Epithelial cell of proximal tubule (primary cell): Measurements from ENCODE around the gene NRXN3. TPM values are rescaled to one million over a fixed set of nuclear protein-coding genes. Genes with fewer than 3 reads are reported as not detected.

Experiments
- DNase-seq: peaks from one replicate; pipeline ENCODE4 v3.0.0-alpha.2; 2011; ENCODE audit warnings: low read depth
- H3K4me3 ChIP-seq: 2 replicates; pipeline ENCODE4 v1.5.1; 2011; ENCODE audit warnings: low read depth, mild to moderate bottlenecking, low read length
- total RNA-seq: library from RNA; depleted of rRNA; stranded (reverse); fragments of >200 nt; gene quantifications from 2 replicates; pipeline ENCODE4 v1.2.3, GENCODE V29; 2015
- TF ChIP-seq, protein P1 (sequence below): conservative IDR thresholded peaks from 2 replicates; pipeline ENCODE4 v1.5.1; 2012; ENCODE audit warnings: low read depth, mild to moderate bottlenecking, low read length

Gene NRXN3
- total RNA-seq, 1 donor from 2014 or later: 1.2 TPM

DNA sequence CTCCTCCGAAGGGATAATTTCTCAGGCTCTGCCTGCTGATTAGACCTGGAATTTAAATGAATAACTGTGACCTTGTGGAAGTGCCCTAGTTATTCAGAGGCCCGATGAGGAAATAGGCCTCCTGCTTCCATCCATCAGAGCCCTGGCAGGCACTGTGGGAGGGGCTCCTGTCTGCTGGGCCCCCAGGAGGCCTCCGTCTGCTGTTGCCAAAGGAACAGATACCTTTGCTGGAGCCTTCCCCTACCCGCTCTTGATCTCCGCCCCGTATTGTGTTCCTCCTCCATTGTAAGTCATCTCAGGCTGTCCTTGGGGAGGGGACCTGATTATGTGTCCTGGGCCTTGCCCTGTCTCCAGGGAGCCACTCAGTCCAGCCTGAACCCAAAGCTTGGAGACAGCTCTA is 112.3 kb downstream of the NRXN3 start:
- no peak for DNase-seq
- TF ChIP-seq, protein P1, sequence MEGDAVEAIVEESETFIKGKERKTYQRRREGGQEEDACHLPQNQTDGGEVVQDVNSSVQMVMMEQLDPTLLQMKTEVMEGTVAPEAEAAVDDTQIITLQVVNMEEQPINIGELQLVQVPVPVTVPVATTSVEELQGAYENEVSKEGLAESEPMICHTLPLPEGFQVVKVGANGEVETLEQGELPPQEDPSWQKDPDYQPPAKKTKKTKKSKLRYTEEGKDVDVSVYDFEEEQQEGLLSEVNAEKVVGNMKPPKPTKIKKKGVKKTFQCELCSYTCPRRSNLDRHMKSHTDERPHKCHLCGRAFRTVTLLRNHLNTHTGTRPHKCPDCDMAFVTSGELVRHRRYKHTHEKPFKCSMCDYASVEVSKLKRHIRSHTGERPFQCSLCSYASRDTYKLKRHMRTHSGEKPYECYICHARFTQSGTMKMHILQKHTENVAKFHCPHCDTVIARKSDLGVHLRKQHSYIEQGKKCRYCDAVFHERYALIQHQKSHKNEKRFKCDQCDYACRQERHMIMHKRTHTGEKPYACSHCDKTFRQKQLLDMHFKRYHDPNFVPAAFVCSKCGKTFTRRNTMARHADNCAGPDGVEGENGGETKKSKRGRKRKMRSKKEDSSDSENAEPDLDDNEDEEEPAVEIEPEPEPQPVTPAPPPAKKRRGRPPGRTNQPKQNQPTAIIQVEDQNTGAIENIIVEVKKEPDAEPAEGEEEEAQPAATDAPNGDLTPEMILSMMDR: no peak
- no peak overlapping the region for H3K4me3 ChIP-seq

DNA sequence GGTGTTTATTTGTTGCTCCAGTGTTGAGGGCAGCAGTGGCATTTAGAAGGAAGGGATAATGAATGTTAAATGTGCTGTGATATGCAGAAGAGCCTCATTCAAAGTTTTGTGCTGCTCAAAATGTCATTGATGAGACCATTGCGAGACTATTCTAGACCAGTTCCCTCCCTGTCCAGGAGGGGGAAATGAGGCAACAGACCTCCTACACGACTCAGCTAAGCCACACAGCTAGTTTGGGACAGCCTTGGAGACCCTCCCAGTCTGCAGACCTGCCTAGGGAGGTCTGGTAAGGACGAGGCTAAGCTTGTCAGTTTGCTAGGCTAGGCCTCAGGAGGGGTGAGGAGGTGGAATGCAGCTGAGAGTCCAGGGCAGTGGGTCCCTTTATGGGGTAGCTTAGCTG is 116.0 kb downstream of the NRXN3 start:
- TF ChIP-seq, protein P1: peak; percentile 14
- H3K4me3 ChIP-seq: no peak overlapping the region
- DNase-seq: no peak

DNA sequence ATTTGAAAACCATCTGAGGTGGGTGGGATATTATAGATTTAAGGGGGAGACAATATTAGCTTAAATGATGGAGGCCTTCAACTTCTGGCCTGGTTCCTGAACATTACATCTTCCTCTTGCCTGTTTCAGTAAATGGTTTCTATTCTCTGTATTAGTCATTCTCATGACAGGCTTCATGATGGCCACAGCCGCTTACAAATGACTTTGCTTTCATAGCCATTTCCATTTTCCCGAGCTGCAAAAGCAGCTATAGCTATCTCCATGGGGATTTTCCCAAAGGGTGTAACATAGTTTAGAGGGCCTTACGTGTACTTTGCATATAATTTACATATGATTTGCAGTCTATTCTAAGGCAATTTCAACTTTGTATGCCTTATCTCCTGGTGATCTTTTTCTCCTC is 121.8 kb downstream of the NRXN3 start:
- H3K4me3 ChIP-seq: no peak overlapping the region
- no peak for DNase-seq
- TF ChIP-seq, protein P1: no peak

DNA sequence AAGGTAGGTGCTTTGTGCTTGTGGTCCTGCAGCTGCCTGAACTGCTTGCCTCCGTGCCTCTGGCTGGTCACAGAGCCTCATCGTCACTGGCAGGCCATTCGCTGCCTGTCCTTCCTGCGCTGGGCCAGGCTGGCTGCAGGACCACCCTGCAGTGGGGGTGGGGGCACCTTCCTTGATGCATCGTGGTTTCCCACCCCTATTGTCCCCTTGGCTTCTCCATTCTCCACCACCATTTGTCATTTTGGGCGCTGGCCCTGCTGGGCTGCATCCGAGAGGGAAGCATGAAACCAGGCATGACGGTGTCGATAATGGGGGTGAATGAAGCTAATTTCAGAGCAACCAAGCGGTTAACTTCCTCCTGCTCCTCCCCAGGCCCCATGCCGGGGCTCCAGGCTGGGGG is 127.7 kb downstream of the NRXN3 start:
- DNase-seq: no peak
- H3K4me3 ChIP-seq: no peak overlapping the region
- TF ChIP-seq, protein P1: no peak

DNA sequence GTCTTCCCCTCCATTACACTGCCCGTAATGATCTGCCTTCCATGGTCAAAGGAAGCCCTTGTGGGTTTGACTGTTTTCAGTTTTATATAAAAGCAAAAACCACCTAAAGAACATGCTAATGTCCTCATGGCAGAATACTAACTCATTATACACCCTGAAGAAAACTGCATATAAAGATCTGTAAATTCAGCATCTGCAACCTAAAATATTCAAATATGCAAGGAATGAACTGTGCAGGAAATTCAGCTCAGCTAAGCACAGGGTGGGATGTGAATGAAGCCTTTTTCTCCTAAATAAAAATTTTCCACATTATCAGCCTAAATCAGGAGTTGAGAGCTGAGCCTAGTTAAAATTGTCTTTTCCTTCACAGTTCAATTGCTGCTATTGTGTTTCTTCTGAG is 128.1 kb downstream of the NRXN3 start:
- DNase-seq: no peak
- no peak overlapping the region for H3K4me3 ChIP-seq
- TF ChIP-seq, protein P1: no peak

DNA sequence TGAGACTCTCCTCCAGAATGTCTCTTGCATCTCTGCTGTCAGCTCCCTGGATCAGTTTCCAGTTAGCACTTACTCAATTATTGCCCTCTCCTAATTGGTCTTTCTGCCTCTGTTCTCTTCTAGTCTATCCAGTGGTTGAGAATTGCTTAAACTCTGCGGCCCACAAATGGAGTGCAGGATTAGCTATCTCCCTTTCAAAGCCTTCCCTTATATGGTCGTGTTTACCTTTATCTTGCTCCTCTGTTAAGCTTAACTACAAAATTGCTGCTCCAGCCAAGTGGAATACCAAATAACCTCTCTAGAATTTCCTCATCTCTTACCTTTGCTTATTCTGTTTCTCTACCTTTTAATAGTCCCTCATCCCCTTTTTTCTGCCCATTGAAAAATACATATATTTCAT is 132.7 kb downstream of the NRXN3 start:
- no peak for DNase-seq
- TF ChIP-seq, protein P1: no peak
- H3K4me3 ChIP-seq: no peak overlapping the region

DNA sequence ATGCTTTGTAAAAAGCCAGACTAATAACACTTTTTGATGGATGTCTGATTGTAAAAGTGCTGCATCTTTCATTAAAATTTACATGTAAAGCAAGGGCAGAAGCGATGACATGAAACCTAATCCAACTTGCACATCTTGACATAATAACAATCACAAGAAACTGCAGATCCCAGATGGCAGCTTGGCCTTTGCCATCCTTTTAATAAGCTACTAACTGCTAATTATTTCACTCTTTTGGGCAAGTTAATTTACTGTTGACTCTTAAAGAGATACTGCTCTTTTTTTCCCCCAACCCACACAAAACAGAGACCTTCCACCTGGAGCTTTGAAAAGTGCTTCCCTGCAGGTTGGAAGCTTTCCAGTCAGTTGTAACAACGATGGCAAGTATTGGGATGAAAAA is 137.5 kb downstream of the NRXN3 start:
- no peak for DNase-seq
- no peak overlapping the region for H3K4me3 ChIP-seq
- TF ChIP-seq, protein P1: no peak
